A673 (cell line): ENCODE measurements around the gene FES. TPM values are rescaled to one million over a fixed set of nuclear protein-coding genes. Genes with fewer than 3 reads are reported as not detected.

Source experiments
- BruUV-seq: library from RNA; stranded (reverse); fragments of 400-500 nt; replicated peaks from 2 replicates; lab custom pipeline; 2021; lab: Mats Ljungman, UMichigan
- CTCF ChIA-PET: fragments of 300-600 bp; sonication (Branson Sonifier 250); formaldehyde crosslinking; loops from one replicate; lab custom pipeline; 2022; ENCODE audit warnings: antibody characterized with exemption; lab: Charles Lee
- POLR2A ChIA-PET: fragments of 300-600 bp; sonication (Branson Sonifier 250); formaldehyde crosslinking; loops from one replicate; lab custom pipeline; 2022; ENCODE audit warnings: antibody characterized with exemption; ENCODE audit not compliant: low non-redundant PET; lab: Charles Lee
- DNase-seq: peaks from one replicate; pipeline ENCODE4 v3.0.0-alpha.2; 2015; ENCODE audit warnings: low spot score
- H3K27ac ChIP-seq: fragments of 200-600 bp; sonication (generic); 2 replicates; pipeline ENCODE4 v1.5.1; 2016; ENCODE audit warnings: mixed run types, low read depth, mild to moderate bottlenecking, mixed read lengths, antibody characterized with exemption, low read length; ENCODE audit not compliant: poor library complexity, severe bottlenecking
- H3K27me3 ChIP-seq: fragments of 200-600 bp; sonication (generic); replicated peaks from 2 replicates; pipeline ENCODE4 v1.6.1; 2017; ENCODE audit warnings: mixed run types, low read depth, mild to moderate bottlenecking, mixed read lengths, antibody characterized with exemption, low read length; ENCODE audit not compliant: insufficient read depth, poor library complexity
- H3K36me3 ChIP-seq: fragments of 200-600 bp; sonication (generic); 2 replicates; pipeline ENCODE4 v1.6.1; 2016; ENCODE audit warnings: mixed run types, mild to moderate bottlenecking, mixed read lengths, antibody characterized with exemption, low read length; ENCODE audit not compliant: insufficient read depth, poor library complexity, severe bottlenecking
- H3K4me1 ChIP-seq: fragments of 200-600 bp; sonication (generic); 2 replicates; pipeline ENCODE4 v1.6.1; 2017; ENCODE audit warnings: mixed run types, mild to moderate bottlenecking, mixed read lengths, antibody characterized with exemption, low read length; ENCODE audit not compliant: insufficient read depth, poor library complexity, severe bottlenecking
- H3K4me3 ChIP-seq: fragments of 200-600 bp; sonication (generic); 2 replicates; pipeline ENCODE4 v1.5.1; 2016; ENCODE audit warnings: low read depth, mixed run types, mild to moderate bottlenecking, mixed read lengths, low read length; ENCODE audit not compliant: poor library complexity, severe bottlenecking
- H3K9me3 ChIP-seq: fragments of 200-600 bp; sonication (generic); 2 replicates; pipeline ENCODE4 v1.6.1; 2016; ENCODE audit warnings: mixed run types, low read depth, mild to moderate bottlenecking, mixed read lengths, antibody characterized with exemption, low read length; ENCODE audit not compliant: poor library complexity, severe bottlenecking
- CTCF ChIP-seq: fragments of 300-800, 200-600 bp; sonication (generic); conservative IDR thresholded peaks from 2 replicates; pipeline ENCODE4 v1.5.1; 2017; ENCODE audit warnings: low read depth, mild to moderate bottlenecking, antibody characterized with exemption, low read length, moderate library complexity, mixed read lengths
- EZH2 ChIP-seq: fragments of 200-600 bp; sonication (generic); IDR thresholded peaks from 2 replicates; pipeline ENCODE4 v1.6.1; 2017; ENCODE audit warnings: borderline replicate concordance, low read depth, mild to moderate bottlenecking, mixed read lengths, antibody characterized with exemption, low read length; ENCODE audit not compliant: poor library complexity, severe bottlenecking
- intact Hi-C: fragments of 100-400 bp; cut with micrococcal nuclease; formaldehyde crosslinking; loops from one replicate; pipeline ENCODE4 v1.10.0; 2022; ENCODE audit not compliant: unreplicated experiment
- total RNA-seq: library from RNA; stranded (reverse); gene quantifications from 2 replicates; pipeline ENCODE4 v1.2.3, GENCODE V29; 2021

Gene FES
- total RNA-seq, 1 experiment from 2014 or later: 3.8 TPM

- Histone ChIP-seq H3K36me3 (peaks cover 80% of the 10 kb centered on the region), H3K27ac (no peak overlapping the region), H3K9me3 (no peaks in the 10 kb centered on the region), H3K4me1 (no peaks in the 10 kb centered on the region), H3K4me3 (no peak overlapping the region), H3K27me3 (no peaks in the 10 kb centered on the region)
- no TSS peak for BruUV-seq
- intact Hi-C loops: no loop called here
- TF ChIP-seq CTCF (no peak), EZH2 (no peak)
- no peak for DNase-seq
- ChIA-PET CTCF (no interaction called here), POLR2A (no interaction called here)
Observed at GRCh38 chr15:90915216-90915807, 31.0 kb downstream of the FES start.

- CTCF ChIA-PET: no interaction called here
- H3K36me3 ChIP-seq: peaks cover 79% of the 10 kb centered on the region
- no peak for DNase-seq
Observed at GRCh38 chr15:90915808-90916440, 31.6 kb downstream of the FES start.

GRCh38 chr15:90916461-90916860, 32.2 kb downstream of the FES start:
- CTCF ChIA-PET: no interaction called here
- DNase-seq: no peak
- no peak overlapping the region for H3K4me3 ChIP-seq
- no TSS peak for BruUV-seq
- POLR2A ChIA-PET: no interaction called here
- no peak overlapping the region for H3K27ac ChIP-seq
- TF ChIP-seq CTCF: no peak
- TF ChIP-seq EZH2: no peak
- no peaks in the 10 kb centered on the region for H3K27me3 ChIP-seq
- intact Hi-C loops: no loop called here
- H3K9me3 ChIP-seq: no peaks in the 10 kb centered on the region
- H3K4me1 ChIP-seq: no peaks in the 10 kb centered on the region
- peaks cover 79% of the 10 kb centered on the region for H3K36me3 ChIP-seq

More at GRCh38 chr15:90915808-90916440, 31.6 kb downstream of the FES start:
- POLR2A ChIA-PET: no interaction called here
- BruUV-seq: no TSS peak
- TF ChIP-seq EZH2: no peak
- no peak for TF ChIP-seq CTCF
- no peaks in the 10 kb centered on the region for H3K4me1 ChIP-seq
- H3K9me3 ChIP-seq: no peaks in the 10 kb centered on the region
- no peak overlapping the region for H3K4me3 ChIP-seq
- H3K27ac ChIP-seq: no peak overlapping the region
- no peaks in the 10 kb centered on the region for H3K27me3 ChIP-seq
- intact Hi-C loops: no loop called here
